Superior temporal gyrus (tissue), 1 donor: ENCODE data around the gene PSMC3.

Experiments
- DNase-seq: peaks from one replicate; pipeline ENCODE4 v3.0.0-alpha.2; 2016; ENCODE audit errors: extremely low spot score

The PSMC3 gene

GRCh38 chr11:47394322-47395222 lies 31.7 kb downstream of the PSMC3 start:
- no peak for DNase-seq

- no peak for DNase-seq
Measured at GRCh38 chr11:47394050-47394321, 32.3 kb downstream of the PSMC3 start.

DNA sequence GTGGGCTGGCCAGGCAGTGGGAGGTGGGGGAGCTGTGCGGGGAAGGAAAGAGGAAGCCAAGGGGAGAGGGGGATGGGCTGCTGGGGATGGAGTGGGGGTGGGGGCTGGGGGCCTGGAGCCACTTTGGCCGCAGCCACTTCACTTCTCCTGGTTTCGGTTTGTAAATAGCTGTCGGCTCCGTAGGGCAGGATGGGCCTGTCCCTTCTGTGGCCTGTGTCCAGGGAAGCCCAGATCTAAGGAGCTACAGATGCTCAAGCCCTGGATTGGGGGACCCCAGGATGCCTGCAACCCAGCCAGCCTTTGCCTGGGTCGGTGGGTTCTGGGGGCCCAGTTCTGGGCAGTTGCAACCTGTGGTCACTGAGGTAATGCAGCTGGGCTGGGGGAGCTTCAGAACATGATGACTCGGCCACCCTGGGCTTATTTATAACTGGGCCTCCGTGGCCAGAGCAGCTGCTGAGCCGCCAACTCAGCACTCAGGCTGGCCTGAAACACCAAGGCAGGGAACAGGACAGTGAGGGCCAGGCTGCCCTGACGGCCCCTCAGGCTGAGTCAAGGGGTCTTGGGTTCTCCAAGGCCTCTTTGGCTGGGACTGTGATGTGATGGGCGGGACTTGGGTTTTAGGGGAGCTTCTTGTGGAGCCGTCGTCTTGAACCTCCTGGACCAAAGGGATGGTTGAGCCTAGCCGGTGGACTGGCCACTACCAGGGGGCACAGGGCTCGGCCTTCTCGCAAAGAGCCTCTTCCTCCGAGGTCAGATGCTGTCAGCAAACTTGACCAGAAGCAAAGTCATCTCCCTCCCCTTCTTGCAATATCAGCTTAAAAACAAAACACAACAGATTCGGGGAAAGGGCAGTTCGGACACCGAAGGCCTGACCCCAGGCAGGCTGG lies 32.8 kb downstream of the PSMC3 start:
- no peak for DNase-seq

- no peak for DNase-seq
Measured at GRCh38 chr11:47392546-47393162, 33.6 kb downstream of the PSMC3 start.

DNA sequence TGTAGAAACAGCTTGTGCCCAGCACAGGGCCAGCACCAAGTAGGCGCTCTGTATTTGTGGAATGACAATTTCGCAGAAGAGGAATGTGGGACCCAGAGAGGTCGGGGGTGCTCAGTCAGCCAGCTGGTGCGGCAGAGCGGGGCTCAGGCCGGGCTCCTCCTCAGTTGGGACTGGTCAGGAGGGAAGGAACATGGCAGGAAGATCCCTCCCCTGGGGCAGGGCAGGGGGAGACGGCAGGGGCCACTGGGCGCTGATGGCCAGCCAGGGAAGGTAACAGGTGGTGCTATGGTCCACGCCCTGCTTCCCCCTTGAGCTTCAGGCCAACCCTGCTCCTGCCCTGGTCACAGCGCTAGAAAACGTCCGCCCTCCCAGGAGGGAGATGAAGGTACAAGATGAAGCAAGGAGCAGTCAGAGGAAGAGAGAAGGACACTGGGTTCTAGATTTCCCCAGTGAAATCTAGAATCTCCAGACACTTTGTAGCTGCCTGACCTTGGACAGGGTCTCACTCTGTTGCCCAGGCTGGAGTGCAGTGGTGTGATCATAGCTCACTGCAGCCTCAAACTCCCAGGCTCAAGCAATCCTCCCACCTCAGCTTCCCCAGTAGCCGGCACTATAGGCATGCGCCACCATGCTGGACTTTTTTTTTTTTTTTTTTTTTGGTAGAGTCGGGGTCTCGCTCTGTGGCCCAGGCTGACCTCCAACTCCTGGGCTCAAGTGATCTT lies 34.4 kb downstream of the PSMC3 start:
- DNase-seq = no peak

DNA sequence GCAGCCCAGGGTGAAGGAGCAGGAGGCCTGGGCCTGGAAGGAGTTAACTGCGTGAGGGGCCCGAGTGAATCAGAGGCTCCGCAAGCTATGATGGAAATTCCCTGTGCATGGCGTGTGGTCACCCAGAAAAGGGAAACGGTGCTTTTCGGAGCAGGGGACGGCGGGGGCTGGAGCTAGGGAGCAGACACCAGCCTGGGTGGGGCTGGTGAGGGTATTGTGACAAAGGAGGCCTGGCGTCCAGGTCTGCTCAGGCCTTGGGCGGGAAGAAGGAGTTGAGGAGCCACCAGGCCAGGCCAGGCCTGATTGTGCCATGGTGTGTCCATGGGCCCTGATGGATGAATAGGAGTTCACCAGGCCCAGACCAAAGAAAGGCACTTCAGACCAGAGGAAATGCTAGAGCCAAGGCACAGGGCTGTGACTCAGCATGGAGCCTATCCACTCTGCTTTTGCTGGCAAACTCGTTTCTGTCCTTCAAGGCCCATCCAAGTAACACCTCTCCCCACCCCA lies 35.1 kb downstream of the PSMC3 start:
- no peak for DNase-seq

GRCh38 chr11:47390422-47390760 lies 35.8 kb downstream of the PSMC3 start:
- no peak for DNase-seq

DNA sequence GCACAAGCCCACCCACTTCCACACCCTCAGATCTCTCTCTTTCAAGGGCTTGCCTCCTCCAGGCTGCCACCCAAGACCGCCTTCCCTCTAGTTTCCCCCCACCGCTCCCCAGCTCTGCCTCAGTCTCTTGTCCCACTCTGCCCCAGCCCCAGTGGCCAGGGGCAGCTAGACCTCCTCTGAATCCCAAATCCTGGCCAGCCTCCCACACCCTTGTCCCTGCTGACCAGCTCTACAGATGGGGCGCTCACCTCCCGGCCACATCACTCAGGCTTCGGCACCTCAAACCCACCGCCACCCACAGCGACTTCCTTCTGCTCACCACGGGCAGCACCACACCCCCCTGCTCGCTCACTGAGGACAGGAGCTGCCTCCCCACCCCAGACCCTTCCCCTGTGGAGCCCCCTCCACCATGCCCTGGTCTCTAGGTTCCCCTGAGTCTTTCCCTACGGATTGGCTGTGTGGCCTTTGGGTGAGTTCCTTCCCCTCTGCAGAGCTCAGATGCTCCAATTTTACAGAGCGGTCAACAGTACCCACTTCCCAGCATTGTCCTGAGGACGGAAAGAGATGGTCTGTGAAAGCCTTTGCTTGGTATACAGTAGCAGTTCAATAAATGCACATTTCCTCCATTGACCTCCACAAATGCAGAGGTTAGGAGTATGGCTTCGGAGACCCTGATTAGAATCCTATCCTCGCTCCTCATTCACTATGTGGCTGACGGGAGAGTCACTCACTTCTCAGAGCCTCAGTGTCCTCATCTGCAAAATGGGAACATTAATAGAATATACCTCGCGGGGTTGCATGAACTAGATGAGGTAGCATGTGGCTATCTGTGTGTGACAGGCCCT lies 36.4 kb downstream of the PSMC3 start:
- DNase-seq = no peak

DNA sequence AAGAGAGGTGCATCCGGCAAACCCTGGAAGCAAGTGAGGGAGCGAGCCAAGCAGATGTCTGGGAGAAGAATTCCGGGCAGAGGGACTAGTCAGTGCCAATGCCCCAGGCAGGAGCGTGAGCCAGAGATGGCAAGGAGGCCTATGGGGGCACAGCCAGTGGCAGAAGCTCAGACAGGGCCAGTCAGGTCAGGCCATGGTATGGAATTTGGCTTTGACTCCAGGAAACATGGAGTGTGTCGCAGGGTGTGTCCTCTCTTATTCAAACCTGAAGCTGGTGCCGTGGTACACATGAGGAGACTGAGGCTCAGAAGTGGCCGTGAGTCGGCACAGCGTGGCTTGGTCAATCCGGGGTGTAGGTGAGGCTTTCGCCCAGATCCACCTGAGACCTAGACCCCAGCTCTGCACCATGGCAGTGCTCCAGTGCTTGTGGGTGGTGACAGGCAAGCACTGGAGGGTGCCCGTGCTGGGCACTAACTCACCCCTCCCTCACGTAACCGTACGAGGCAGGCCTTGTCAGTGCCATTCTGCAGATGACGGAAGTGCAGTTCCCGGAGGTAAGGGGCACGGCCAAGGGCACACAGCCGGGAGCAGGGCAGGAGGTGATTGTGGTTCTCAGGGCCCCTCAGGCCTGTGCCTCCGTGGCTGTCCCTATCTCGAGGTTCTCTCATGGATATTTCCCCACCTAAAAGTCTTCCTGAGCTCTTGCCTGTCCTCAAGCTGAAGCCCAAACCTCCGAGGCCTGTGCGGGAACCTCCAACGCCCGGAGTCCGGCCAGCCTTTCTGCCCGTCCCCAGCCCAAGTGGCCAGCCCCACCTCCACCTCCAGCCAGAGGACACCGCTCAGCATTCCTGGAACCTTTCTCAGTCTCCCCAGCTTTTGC lies 37.3 kb downstream of the PSMC3 start:
- DNase-seq = no peak

- DNase-seq = no peak
Measured at GRCh38 chr11:47387944-47388696, 38.1 kb downstream of the PSMC3 start.

DNA sequence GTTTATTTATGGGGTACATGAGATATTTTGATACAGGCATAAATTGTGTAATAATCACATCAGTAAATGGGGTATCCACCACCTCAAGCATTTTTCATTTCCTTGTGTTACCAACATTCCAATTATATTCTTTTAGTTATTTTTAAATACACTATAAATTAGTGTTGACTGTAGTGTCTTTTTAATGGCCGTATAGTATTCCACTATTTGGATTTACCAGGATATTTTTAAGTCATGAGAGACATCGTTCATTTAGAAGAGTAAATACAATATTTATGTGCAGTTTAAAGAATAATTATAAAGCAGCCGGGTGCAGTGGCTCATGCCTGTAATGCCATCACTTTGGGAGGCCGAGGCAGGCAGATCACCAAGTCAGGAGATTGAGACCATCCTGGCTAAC lies 41.7 kb downstream of the PSMC3 start:
- no peak for DNase-seq

- DNase-seq = no peak
Measured at GRCh38 chr11:47383071-47383470, 43.2 kb downstream of the PSMC3 start.

DNA sequence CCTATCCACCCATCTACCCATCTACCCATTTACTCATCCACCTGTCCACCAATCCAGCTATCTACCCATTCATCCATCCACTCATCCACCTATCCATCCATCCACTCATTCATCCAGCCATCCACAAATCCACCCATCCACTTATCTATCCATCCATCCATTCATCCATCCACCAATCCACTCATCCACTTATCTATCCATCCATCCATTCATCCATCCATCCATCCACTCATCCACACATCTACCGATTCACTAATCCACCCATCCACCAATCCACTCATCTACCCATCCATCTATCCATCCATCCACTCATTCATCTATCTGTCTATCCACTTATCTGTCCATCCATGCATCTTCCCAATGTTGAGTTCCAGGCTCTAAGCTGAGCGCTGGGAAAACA lies 46.2 kb downstream of the PSMC3 start:
- DNase-seq = no peak

GRCh38 chr11:47379317-47379716 lies 46.9 kb downstream of the PSMC3 start:
- DNase-seq = no peak

DNA sequence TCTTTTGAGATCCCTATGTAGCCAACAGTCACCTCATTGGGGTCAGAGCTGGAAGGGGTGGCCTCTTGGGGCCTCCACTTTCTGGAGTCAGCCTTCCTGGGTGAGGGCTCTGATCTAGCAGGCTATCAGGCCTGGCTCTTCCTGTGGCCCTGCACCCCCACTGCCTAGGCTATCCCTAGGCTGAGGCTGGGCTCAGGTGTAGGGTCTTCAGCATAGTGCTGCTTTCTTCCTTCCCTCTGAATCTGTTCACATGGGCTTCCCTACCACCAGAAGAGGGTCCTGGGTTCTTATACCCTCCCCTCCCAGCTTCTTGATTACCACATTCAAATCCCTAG lies 47.4 kb downstream of the PSMC3 start:
- no peak for DNase-seq

GRCh38 chr11:47378010-47378835 lies 48.0 kb downstream of the PSMC3 start, which contains the start of gene SPI1:
SPI1 (minus strand) TSS chr11:47378547; CDS start chr11:47378353, 194 bp downstream.
- no peak for DNase-seq

- DNase-seq = no peak
Measured at GRCh38 chr11:47377571-47378009, 48.6 kb downstream of the PSMC3 start.
